Measurements from ENCODE around the gene SLC36A3.
"Not testable (repeated sequence)": the region's sequence is repeated elsewhere in the genome, so short reads cannot be mapped to it uniquely, and the experiment has no call there.

Gene SLC36A3

GRCh38 chr5:151236888-151237287, 66.7 kb downstream of the SLC36A3 start:
- no peak for DNase-seq

DNA sequence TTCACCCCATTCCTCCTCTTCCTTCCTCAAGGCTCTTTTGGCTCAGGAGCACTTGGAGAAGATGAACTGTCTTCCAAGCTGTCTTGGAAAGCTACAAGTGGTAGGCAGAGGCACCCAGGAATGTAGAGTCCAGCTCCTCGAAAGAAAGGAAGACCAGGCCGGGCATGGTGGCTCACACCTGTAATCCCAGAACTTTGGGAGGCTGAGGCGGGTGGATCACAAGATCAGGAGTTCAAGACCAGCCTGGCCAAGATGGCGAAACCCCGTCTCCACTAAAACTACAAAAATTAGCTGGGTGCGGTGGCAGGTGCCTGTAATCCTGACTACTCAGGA, 68.4 kb downstream of the SLC36A3 start:
- not testable (repeated sequence) for DNase-seq

- no peak for DNase-seq
These were observed 68.9 kb downstream of the SLC36A3 start for GRCh38 chr5:151234476-151235238.

GRCh38 chr5:151233616-151234085, 69.9 kb downstream of the SLC36A3 start:
- DNase-seq: no peak

- DNase-seq: no peak
These were observed 72.2 kb downstream of the SLC36A3 start for GRCh38 chr5:151231359-151231758.

DNA sequence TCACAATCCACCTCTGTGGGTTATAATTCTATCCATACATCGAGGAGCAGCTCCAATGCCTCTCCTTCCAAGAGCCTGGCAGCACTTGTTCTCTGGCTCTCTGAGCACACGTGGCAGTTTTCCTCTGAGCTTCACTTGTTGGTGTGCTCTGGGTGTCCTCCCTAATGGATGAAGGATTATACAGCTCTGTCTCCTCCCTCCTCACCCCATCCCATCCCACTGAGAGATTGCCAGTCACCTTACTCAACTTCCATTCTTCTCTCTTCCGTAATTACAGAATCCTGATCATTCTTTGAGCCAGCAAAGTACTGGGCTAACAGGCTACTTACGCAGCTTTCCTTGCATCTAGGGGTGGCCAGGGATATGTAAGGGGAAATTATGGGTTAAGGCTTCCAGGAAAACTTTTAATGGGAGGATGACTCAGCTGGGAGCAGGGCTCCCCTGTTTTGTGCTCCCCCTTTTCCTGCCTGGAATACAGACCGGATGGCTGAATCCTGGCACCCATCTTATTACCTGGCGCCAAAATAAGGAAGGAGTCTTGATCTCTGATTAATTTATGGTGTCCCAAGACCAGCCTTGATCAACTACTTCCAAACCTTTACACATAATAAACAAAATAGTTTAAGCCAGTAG, 73.4 kb downstream of the SLC36A3 start:
- no peak for DNase-seq

- no peak for DNase-seq
These were observed 74.6 kb downstream of the SLC36A3 start for GRCh38 chr5:151228986-151229385.

DNA sequence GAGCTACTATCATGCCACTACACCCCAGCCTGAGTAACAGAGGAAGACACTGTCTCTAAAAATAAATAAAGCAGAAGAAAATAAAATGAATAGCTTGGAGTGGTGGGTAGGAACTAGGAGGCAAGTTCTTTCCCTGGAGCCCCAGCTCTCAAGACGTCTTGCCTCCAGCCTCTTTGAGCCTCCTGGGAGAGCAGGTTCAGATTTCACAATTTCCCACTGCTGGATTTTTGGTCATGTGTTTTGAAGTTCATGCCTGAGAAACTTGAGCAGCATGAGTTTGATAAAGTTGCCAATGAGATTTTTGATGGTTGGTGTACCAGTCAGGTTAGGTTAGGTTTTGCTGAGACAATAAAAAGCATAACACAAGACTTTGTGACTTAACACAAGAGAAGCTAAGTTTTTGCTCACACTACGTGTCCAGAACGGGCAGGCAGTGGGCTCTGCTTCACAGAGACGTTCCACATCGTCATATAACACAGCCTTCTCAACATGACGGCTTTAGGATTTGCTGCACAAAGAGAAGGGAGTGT, 75.6 kb downstream of the SLC36A3 start:
- no peak for DNase-seq

All from T-helper 9 cell (primary cell).